GM19238 (cell line): Measurements from ENCODE around the gene OR6S1.
"Not testable (repeated sequence)": the region's sequence is repeated elsewhere in the genome, so short reads cannot be mapped to it uniquely, and the experiment has no call there.

Experiments used
- DNase-seq: peaks from one replicate; pipeline ENCODE4 v3.0.0; 2011; ENCODE audit warnings: low spot score; ENCODE audit not compliant: insufficient read length

Gene OR6S1

GRCh38 chr14:20610002-20610765 lies 31.3 kb downstream of the OR6S1 start:
- no peak for DNase-seq

- DNase-seq, result no peak
Measured at GRCh38 chr14:20609215-20610001, 32.1 kb downstream of the OR6S1 start.

- no peak for DNase-seq
Measured at GRCh38 chr14:20608383-20609110, 32.9 kb downstream of the OR6S1 start.

GRCh38 chr14:20607617-20608016 lies 33.9 kb downstream of the OR6S1 start:
- no peak for DNase-seq

- no peak for DNase-seq
Measured at GRCh38 chr14:20606902-20607242, 34.6 kb downstream of the OR6S1 start.

GRCh38 chr14:20606190-20606901 lies 35.1 kb downstream of the OR6S1 start:
- no peak for DNase-seq

- no peak for DNase-seq
Measured at GRCh38 chr14:20603813-20604690, 37.4 kb downstream of the OR6S1 start.

- DNase-seq, result no peak
Measured at GRCh38 chr14:20602583-20602982, 38.9 kb downstream of the OR6S1 start.

- DNase-seq, result no peak
Measured at GRCh38 chr14:20601522-20601921, 40.0 kb downstream of the OR6S1 start.

- no peak for DNase-seq
Measured at GRCh38 chr14:20597108-20597507, 44.4 kb downstream of the OR6S1 start.

GRCh38 chr14:20595726-20596125 lies 45.8 kb downstream of the OR6S1 start:
- DNase-seq, result not testable (repeated sequence)

GRCh38 chr14:20592574-20592973 lies 48.9 kb downstream of the OR6S1 start:
- DNase-seq, result no peak

GRCh38 chr14:20591235-20591634 lies 50.3 kb downstream of the OR6S1 start, which contains the start of gene RNASE12:
Gene RNASE12, minus strand, starts transcription at chr14:20591376. Its CDS starts 653 bp downstream, at chr14:20590723.
- DNase-seq, result no peak
